ENCODE measurements around the gene CDC42EP2.

CDC42EP2 gene

GRCh38 chr11:65295001-65295400, 19.7 kb upstream of the CDC42EP2 start:
- no peak overlapping the region for H3K4me2 ChIP-seq (ENCODE audit: low read length, poor library complexity, severe bottlenecking)

DNA sequence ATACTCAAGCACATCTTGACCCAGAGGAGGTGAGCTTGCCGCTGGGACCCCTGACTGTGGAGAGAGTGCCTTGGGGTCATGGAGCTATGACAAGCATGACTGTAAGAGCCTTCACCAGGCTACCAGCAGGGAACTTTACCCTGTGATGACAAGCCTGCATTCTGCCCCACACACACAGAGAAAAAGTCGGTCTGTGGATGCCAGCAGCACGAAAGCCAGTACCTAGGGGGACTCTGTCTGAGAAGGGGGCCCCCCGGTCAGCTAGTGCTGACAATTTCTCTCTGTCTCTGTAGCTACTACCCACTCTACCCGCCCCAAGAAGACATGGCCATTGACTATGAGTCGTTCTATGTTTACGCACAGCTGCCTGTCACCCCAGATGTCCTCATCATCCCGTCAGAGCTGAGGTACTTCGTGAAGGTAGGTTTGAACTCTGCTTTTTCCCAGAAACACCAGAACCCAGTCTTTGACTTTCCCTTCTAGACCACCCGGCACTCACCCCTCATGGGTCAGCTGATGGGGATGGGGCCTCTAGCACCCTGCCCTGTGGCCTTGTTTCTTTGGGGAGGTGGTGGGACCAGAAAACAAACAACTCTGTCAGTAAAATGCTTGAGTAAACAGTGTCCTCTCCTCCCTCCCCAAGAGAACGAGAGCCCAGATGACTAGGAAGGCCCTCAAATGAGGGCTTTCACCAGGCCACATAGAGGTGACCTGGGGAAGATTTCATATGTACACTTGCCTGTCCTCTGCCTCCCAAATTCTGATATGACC, 18.9 kb upstream of the CDC42EP2 start:
- Histone ChIP-seq H3K9me3 (ENCODE audit: control insufficient read depth, low read length) (no peaks in the 10 kb centered on the region), H3K27me3 (ENCODE audit: control insufficient read depth in 1 of 2, insufficient read depth in 1 of 2, low read length in 2 of 2) (no peaks in the 10 kb centered on the region), H4K91ac (ENCODE audit: low read length) (peak overlapping the region; percentile 37), H3K27ac (ENCODE audit: low read length, poor library complexity, severe bottlenecking) (no peak overlapping the region), H3K9ac (ENCODE audit: low read length) (peak overlapping the region; percentile 17), H2BK120ac (ENCODE audit: low read depth, low read length) (no peak overlapping the region), H3K23ac (ENCODE audit: low read length in 2 of 2) (no peak overlapping the region), H2BK12ac (ENCODE audit: low read length in 2 of 2) (peak overlapping the region in 1 of 2 experiments; percentile 25), H2AFZ (ENCODE audit: low read depth, low read length) (no peak overlapping the region), H3K4me3 (ENCODE audit: insufficient read depth in 1 of 2, low read depth in 1 of 2, low read length in 2 of 2) (no peak overlapping the region), H3K18ac (ENCODE audit: low read depth in 1 of 2, low read length in 2 of 2) (peak overlapping the region; percentile 10 to 42), H3K36me3 (ENCODE audit: control insufficient read depth in 1 of 2, insufficient read depth in 2 of 2, low read depth in 1 of 2, low read length in 2 of 2) (peaks cover 28 to 32% of the 10 kb centered on the region in 2 experiments), H3K79me1 (replicated peaks; ENCODE audit: low read length, poor library complexity, severe bottlenecking) (peaks cover 3% of the 10 kb centered on the region), H3K4me1 (ENCODE audit: control insufficient read depth, insufficient read depth, low read depth, low read length) (peaks cover 31% of the 10 kb centered on the region), H3K14ac (ENCODE audit: low read length in 2 of 2) (no peak overlapping the region), H2BK5ac (ENCODE audit: low read depth, low read length, poor library complexity, severe bottlenecking) (no peak overlapping the region), H3K4me2 (ENCODE audit: low read length, poor library complexity, severe bottlenecking) (no peak overlapping the region), H2AK5ac (ENCODE audit: low read length, severe bottlenecking) (peak overlapping the region; percentile 10), H4K8ac (ENCODE audit: low read length) (no peak overlapping the region), H3K4ac (ENCODE audit: low read depth in 1 of 2, low read length in 2 of 2) (peak overlapping the region in 1 of 2 experiments; percentile 40), H2BK15ac (ENCODE audit: low read depth, poor library complexity, severe bottlenecking) (peak overlapping the region; percentile 86)
- no peak for DNase-seq
- WGBS: 91% methylated on average over 9 of the region's 11 CpGs

More at GRCh38 chr11:65295001-65295400, 19.7 kb upstream of the CDC42EP2 start:
- peaks cover 28 to 32% of the 10 kb centered on the region in 2 experiments for H3K36me3 ChIP-seq (ENCODE audit: control insufficient read depth in 1 of 2, insufficient read depth in 2 of 2, low read depth in 1 of 2, low read length in 2 of 2)
- H2BK5ac ChIP-seq (ENCODE audit: low read depth, low read length, poor library complexity, severe bottlenecking): no peak overlapping the region
- no peak overlapping the region for H4K91ac ChIP-seq (ENCODE audit: low read length)
- no peak overlapping the region for H3K4ac ChIP-seq (ENCODE audit: low read depth in 1 of 2, low read length in 2 of 2)
- no peak overlapping the region for H3K18ac ChIP-seq (ENCODE audit: low read depth in 1 of 2, low read length in 2 of 2)
- no peaks in the 10 kb centered on the region for H3K9me3 ChIP-seq (ENCODE audit: control insufficient read depth, low read length)
- no peak overlapping the region for H3K4me3 ChIP-seq (ENCODE audit: insufficient read depth in 1 of 2, low read depth in 1 of 2, low read length in 2 of 2)
- no peak overlapping the region for H4K8ac ChIP-seq (ENCODE audit: low read length)
- no peak overlapping the region for H3K27ac ChIP-seq (ENCODE audit: low read length, poor library complexity, severe bottlenecking)
- DNase-seq: no peak
- no peak overlapping the region for H2BK15ac ChIP-seq (ENCODE audit: low read depth, poor library complexity, severe bottlenecking)
- no peak overlapping the region for H3K14ac ChIP-seq (ENCODE audit: low read length in 2 of 2)
- H3K4me1 ChIP-seq (ENCODE audit: control insufficient read depth, insufficient read depth, low read depth, low read length): peaks cover 32% of the 10 kb centered on the region
- no peak overlapping the region for H3K23ac ChIP-seq (ENCODE audit: low read length in 2 of 2)
- no peak overlapping the region for H2AK5ac ChIP-seq (ENCODE audit: low read length, severe bottlenecking)
- no peaks in the 10 kb centered on the region for H3K27me3 ChIP-seq (ENCODE audit: control insufficient read depth in 1 of 2, insufficient read depth in 1 of 2, low read length in 2 of 2)
- H2AFZ ChIP-seq (ENCODE audit: low read depth, low read length): no peak overlapping the region
- H2BK120ac ChIP-seq (ENCODE audit: low read depth, low read length): no peak overlapping the region
- WGBS: 97% methylated on average over 11 of the region's 11 CpGs
- H2BK12ac ChIP-seq (ENCODE audit: low read length in 2 of 2): no peak overlapping the region
- H3K9ac ChIP-seq (ENCODE audit: low read length): no peak overlapping the region
- peaks cover 3% of the 10 kb centered on the region for H3K79me1 ChIP-seq (replicated peaks; ENCODE audit: low read length, poor library complexity, severe bottlenecking)

- Histone ChIP-seq H3K36me3 (ENCODE audit: control insufficient read depth in 1 of 2, insufficient read depth in 2 of 2, low read depth in 1 of 2, low read length in 2 of 2) (peaks cover 28 to 32% of the 10 kb centered on the region in 2 experiments), H2BK120ac (ENCODE audit: low read depth, low read length) (no peak overlapping the region), H3K18ac (ENCODE audit: low read depth in 1 of 2, low read length in 2 of 2) (peak overlapping the region; percentile 24 to 67), H3K9ac (ENCODE audit: low read length) (peak overlapping the region; percentile 63), H3K4me3 (ENCODE audit: insufficient read depth in 1 of 2, low read depth in 1 of 2, low read length in 2 of 2) (no peak overlapping the region), H2BK12ac (ENCODE audit: low read length in 2 of 2) (peak overlapping the region in 1 of 2 experiments; percentile 59), H4K8ac (ENCODE audit: low read length) (no peak overlapping the region), H4K91ac (ENCODE audit: low read length) (peak overlapping the region; percentile 73), H2AFZ (ENCODE audit: low read depth, low read length) (no peak overlapping the region), H3K27ac (ENCODE audit: low read length, poor library complexity, severe bottlenecking) (no peak overlapping the region), H3K27me3 (ENCODE audit: control insufficient read depth in 1 of 2, insufficient read depth in 1 of 2, low read length in 2 of 2) (no peaks in the 10 kb centered on the region), H3K23ac (ENCODE audit: low read length in 2 of 2) (peak overlapping the region in 1 of 2 experiments; percentile 2), H3K4me2 (ENCODE audit: low read length, poor library complexity, severe bottlenecking) (no peak overlapping the region), H3K4ac (ENCODE audit: low read depth in 1 of 2, low read length in 2 of 2) (no peak overlapping the region), H2AK5ac (ENCODE audit: low read length, severe bottlenecking) (no peak overlapping the region), H3K4me1 (ENCODE audit: control insufficient read depth, insufficient read depth, low read depth, low read length) (peaks cover 34% of the 10 kb centered on the region), H2BK15ac (ENCODE audit: low read depth, poor library complexity, severe bottlenecking) (peak overlapping the region; percentile 67), H3K9me3 (ENCODE audit: control insufficient read depth, low read length) (no peaks in the 10 kb centered on the region), H3K14ac (ENCODE audit: low read length in 2 of 2) (no peak overlapping the region), H2BK5ac (ENCODE audit: low read depth, low read length, poor library complexity, severe bottlenecking) (no peak overlapping the region), H3K79me1 (replicated peaks; ENCODE audit: low read length, poor library complexity, severe bottlenecking) (peaks cover 3% of the 10 kb centered on the region)
- 94% methylated on average over 10 of the region's 12 CpGs for WGBS
- DNase-seq: no peak
These were observed 17.5 kb upstream of the CDC42EP2 start for GRCh38 chr11:65297026-65297672.

DNA sequence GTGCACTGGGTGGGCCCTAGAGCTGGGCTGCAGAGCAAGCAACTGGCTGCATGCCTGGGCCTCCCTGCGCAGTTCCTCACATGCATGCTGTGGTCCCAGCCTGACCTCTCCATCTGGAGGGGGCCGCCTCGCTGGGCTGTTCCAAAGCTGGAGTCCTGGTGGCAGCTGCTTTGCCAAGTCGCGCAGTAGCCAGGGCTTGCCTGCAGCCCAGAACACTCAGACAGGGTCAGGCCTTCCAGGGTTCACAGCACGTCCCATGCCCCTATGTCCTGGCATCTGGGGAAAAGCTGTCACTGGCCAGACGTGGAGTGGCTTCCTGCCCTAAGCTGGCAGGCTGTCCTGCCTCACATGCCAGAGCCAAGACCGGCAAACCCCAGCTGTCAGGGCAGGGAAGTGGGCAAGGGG, 16.5 kb upstream of the CDC42EP2 start:
- H3K4me2 ChIP-seq (ENCODE audit: low read length, poor library complexity, severe bottlenecking): no peak overlapping the region
- H2BK5ac ChIP-seq (ENCODE audit: low read depth, low read length, poor library complexity, severe bottlenecking): no peak overlapping the region
- no peak overlapping the region for H2AFZ ChIP-seq (ENCODE audit: low read depth, low read length)
- peak overlapping the region; percentile 82 for H3K9ac ChIP-seq (ENCODE audit: low read length)
- no peaks in the 10 kb centered on the region for H3K9me3 ChIP-seq (ENCODE audit: control insufficient read depth, low read length)
- H2BK15ac ChIP-seq (ENCODE audit: low read depth, poor library complexity, severe bottlenecking): no peak overlapping the region
- peak overlapping the region in 1 of 2 experiments; percentile 54 for H3K4me3 ChIP-seq (ENCODE audit: insufficient read depth in 1 of 2, low read depth in 1 of 2, low read length in 2 of 2)
- H3K27me3 ChIP-seq (ENCODE audit: control insufficient read depth in 1 of 2, insufficient read depth in 1 of 2, low read length in 2 of 2): no peaks in the 10 kb centered on the region
- peaks cover 34% of the 10 kb centered on the region for H3K4me1 ChIP-seq (ENCODE audit: control insufficient read depth, insufficient read depth, low read depth, low read length)
- H3K79me1 ChIP-seq (replicated peaks; ENCODE audit: low read length, poor library complexity, severe bottlenecking): peaks cover 3% of the 10 kb centered on the region
- peak overlapping the region; percentile 93 for H4K91ac ChIP-seq (ENCODE audit: low read length)
- H2BK12ac ChIP-seq (ENCODE audit: low read length in 2 of 2): peak overlapping the region; percentile 29 to 92
- H3K27ac ChIP-seq (ENCODE audit: low read length, poor library complexity, severe bottlenecking): peak overlapping the region; percentile 25
- H3K18ac ChIP-seq (ENCODE audit: low read depth in 1 of 2, low read length in 2 of 2): peak overlapping the region; percentile 23 to 75
- H2BK120ac ChIP-seq (ENCODE audit: low read depth, low read length): no peak overlapping the region
- H4K8ac ChIP-seq (ENCODE audit: low read length): peak overlapping the region; percentile 73
- peak overlapping the region; percentile 49 to 54 for H3K4ac ChIP-seq (ENCODE audit: low read depth in 1 of 2, low read length in 2 of 2)
- H3K36me3 ChIP-seq (ENCODE audit: control insufficient read depth in 1 of 2, insufficient read depth in 2 of 2, low read depth in 1 of 2, low read length in 2 of 2): peaks cover 28 to 32% of the 10 kb centered on the region in 2 experiments
- H2AK5ac ChIP-seq (ENCODE audit: low read length, severe bottlenecking): peak overlapping the region; percentile 36
- H3K23ac ChIP-seq (ENCODE audit: low read length in 2 of 2): peak overlapping the region in 1 of 2 experiments; percentile 14
- DNase-seq: peak; percentile 71
- H3K14ac ChIP-seq (ENCODE audit: low read length in 2 of 2): peak overlapping the region in 1 of 2 experiments; percentile 19
- 67% methylated on average over 8 of the region's 8 CpGs for WGBS

Measured in mesenchymal stem cell (in vitro differentiated cells and primary cell).